HCT116 (cell line): ENCODE data around the gene GIT2. TPM values are rescaled to one million over a fixed set of nuclear protein-coding genes. Genes with fewer than 3 reads are reported as not detected.

Experiments used
- ATAC-seq: fragments of 200-7000 bp; cut with Tn5 transposase; 2 replicates; pipeline ENCODE4 v1.9.1; 2020; ENCODE audit warnings: mild to moderate bottlenecking, moderate library complexity
- BruUV-seq: library from RNA; stranded (reverse); fragments of 400-500 nt; replicated peaks from 2 replicates; lab custom pipeline; 2021; lab: Mats Ljungman, UMichigan
- CTCF ChIA-PET: fragments of 300-600 bp; sonication (Branson Sonifier 250); formaldehyde crosslinking; loops from one replicate; lab custom pipeline; 2021; ENCODE audit warnings: antibody characterized with exemption; lab: Charles Lee
- POLR2A ChIA-PET: fragments of 300-600, 350-600 bp; sonication (Branson Sonifier 250); formaldehyde crosslinking; loops from one replicate; lab custom pipeline; 2021; ENCODE audit warnings: antibody characterized with exemption; lab: Charles Lee
- RAD21 ChIA-PET, 2 experiments: fragments of 300-600 bp; sonication (Branson Sonifier 250); formaldehyde crosslinking; loops; one replicate each; lab custom pipeline; 2023; ENCODE audit warnings: low total read pairs in 2 of 2; ENCODE audit not compliant: uncharacterized antibody in 2 of 2, unreplicated experiment in 2 of 2, low non-redundant PET in 1 of 2; lab: Charles Lee
- DNase-seq: peaks from one replicate; pipeline ENCODE4 v3.0.0-alpha.2; 2010; ENCODE audit warnings: low read depth, low spot score
- H2AFZ ChIP-seq: fragments of 200-600 bp; shearing (Covaris generic), sonication (generic); 2 replicates; pipeline ENCODE4 v1.6.1; 2017; ENCODE audit warnings: low read depth, mixed run types, mixed read lengths, antibody characterized with exemption, low read length; ENCODE audit not compliant: poor library complexity, severe bottlenecking
- H3K27ac ChIP-seq: 2 replicates; pipeline ENCODE4 v1.5.1; 2012; ENCODE audit warnings: low read depth, low read length
- H3K27me3 ChIP-seq: fragments of 200-600 bp; sonication (generic); 2 replicates; pipeline ENCODE4 v1.6.1; 2016; ENCODE audit warnings: mixed run types, low read length, mixed read lengths; ENCODE audit not compliant: insufficient read depth
- H3K36me3 ChIP-seq, 2 experiments: fragments of 200-500 bp in 1 of 2; fragments of 200-600 bp in 1 of 2; sonication (Bioruptor generic) in 1 of 2; sonication (generic) in 1 of 2; 2 replicates each; pipeline versions ENCODE4 v1.5.1 to v1.6.1; 2014 to 2016; ENCODE audit warnings: low read length in 2 of 2, inconsistent platforms in 1 of 2, mixed read lengths in 1 of 2, mixed run types in 1 of 2; ENCODE audit not compliant: insufficient read depth in 2 of 2, control insufficient read depth in 1 of 2
- H3K4me1 ChIP-seq, 2 experiments: fragments of 200-600 bp in 1 of 2; sonication (generic) in 1 of 2; 2 replicates each; pipeline versions ENCODE4 v1.5.1 to v1.6.1; 2012 to 2017; ENCODE audit warnings: low read length in 2 of 2, inconsistent platforms in 1 of 2, mild to moderate bottlenecking in 1 of 2, mixed read lengths in 1 of 2, mixed run types in 1 of 2, moderate library complexity in 1 of 2; ENCODE audit not compliant: insufficient read depth in 2 of 2, control insufficient read depth in 1 of 2
- H3K4me2 ChIP-seq: fragments of 200-600 bp; sonication (generic); 2 replicates; pipeline ENCODE4 v1.6.1; 2017; ENCODE audit warnings: mixed run types, low read length, mixed read lengths
- H3K4me3 ChIP-seq, 2 experiments: fragments of 200-600 bp in 1 of 2; sonication (generic) in 1 of 2; replicated peaks in 1 of 2; 2 replicates each; pipeline ENCODE4 v1.5.1; 2011 to 2016; ENCODE audit warnings: low read length in 2 of 2, control low read depth in 1 of 2, low read depth in 1 of 2, mild to moderate bottlenecking in 1 of 2, mixed read lengths in 1 of 2, mixed run types in 1 of 2
- H3K79me2 ChIP-seq: fragments of 200-600 bp; sonication (generic); 2 replicates; pipeline ENCODE4 v1.6.1; 2017; ENCODE audit warnings: mild to moderate bottlenecking, mixed run types, low read length, moderate library complexity, mixed read lengths; ENCODE audit not compliant: insufficient read depth
- H3K9ac ChIP-seq: fragments of 200-600 bp; sonication (generic); 2 replicates; pipeline ENCODE4 v1.6.1; 2016; ENCODE audit warnings: low read length, mixed read lengths
- H3K9me2 ChIP-seq: fragments of 200-600 bp; sonication (generic), shearing (Covaris generic); 2 replicates; pipeline ENCODE4 v1.6.1; 2017; ENCODE audit warnings: mixed run types, mild to moderate bottlenecking, moderate library complexity; ENCODE audit not compliant: insufficient read depth
- H3K9me3 ChIP-seq, 2 experiments: fragments of 200-500 bp in 1 of 2; fragments of 200-600 bp in 1 of 2; sonication (Bioruptor generic) in 1 of 2; sonication (generic) in 1 of 2; 2 replicates each; pipeline ENCODE4 v1.6.1; 2014 to 2017; ENCODE audit warnings: low read length in 2 of 2, mixed read lengths in 2 of 2, inconsistent platforms in 1 of 2, low read depth in 1 of 2, mild to moderate bottlenecking in 1 of 2, mixed run types in 1 of 2, moderate library complexity in 1 of 2; ENCODE audit not compliant: control insufficient read depth in 1 of 2, insufficient read depth in 1 of 2
- H4K20me1 ChIP-seq: fragments of 200-600 bp; sonication (generic), shearing (Covaris generic); 2 replicates; pipeline ENCODE4 v1.6.1; 2017; ENCODE audit warnings: mixed run types, mild to moderate bottlenecking, moderate library complexity; ENCODE audit not compliant: insufficient read depth
- ATF3 ChIP-seq: IDR thresholded peaks from 2 replicates; pipeline ENCODE4 v1.6.1; 2012
- CBX3 ChIP-seq: IDR thresholded peaks from 2 replicates; pipeline ENCODE4 v1.6.1; 2012; ENCODE audit warnings: low read depth
- CEBPB ChIP-seq: IDR thresholded peaks from 2 replicates; pipeline ENCODE4 v1.6.1; 2012; ENCODE audit warnings: low read depth
- CTCF ChIP-seq, 3 experiments: fragments of 200-600 bp in 1 of 3; sonication (generic) in 1 of 3; IDR thresholded peaks in 2 of 3; conservative IDR thresholded peaks in 1 of 3; 2 replicates each; pipeline ENCODE4 v1.5.1; 2012 to 2017; ENCODE audit warnings: low read depth in 2 of 3, low read length in 2 of 3, antibody characterized with exemption in 1 of 3, borderline replicate concordance in 1 of 3, control low read depth in 1 of 3, mild to moderate bottlenecking in 1 of 3, mixed read lengths in 1 of 3, mixed run types in 1 of 3, moderate library complexity in 1 of 3; ENCODE audit not compliant: insufficient read depth in 1 of 3
- EGR1 ChIP-seq: IDR thresholded peaks from 2 replicates; pipeline ENCODE4 v1.6.1; 2012; ENCODE audit warnings: low read depth
- ELF1 ChIP-seq: IDR thresholded peaks from 2 replicates; pipeline ENCODE4 v1.6.1; 2012; ENCODE audit warnings: low read depth, borderline replicate concordance
- EZH2 ChIP-seq: fragments of 200-600 bp; sonication (generic); IDR thresholded peaks from 2 replicates; pipeline ENCODE4 v1.6.1; 2017; ENCODE audit warnings: antibody characterized with exemption, mixed run types
- FOSL1 ChIP-seq: IDR thresholded peaks from 2 replicates; pipeline ENCODE4 v1.6.1; 2012; ENCODE audit warnings: low read depth
- JUND ChIP-seq: IDR thresholded peaks from 2 replicates; pipeline ENCODE4 v1.6.1; 2012
- MAX ChIP-seq: IDR thresholded peaks from 2 replicates; pipeline ENCODE4 v1.6.1; 2012
- POLR2A ChIP-seq: IDR thresholded peaks from 2 replicates; pipeline ENCODE4 v1.7.0; 2011; ENCODE audit warnings: borderline replicate concordance; ENCODE audit not compliant: insufficient read depth, insufficient read length; ENCODE audit errors: extremely low read depth
- RAD21 ChIP-seq: IDR thresholded peaks from 2 replicates; pipeline ENCODE4 v1.6.1; 2012; ENCODE audit warnings: low read depth, mild to moderate bottlenecking
- REST ChIP-seq: IDR thresholded peaks from 2 replicates; pipeline ENCODE4 v1.6.1; 2012; ENCODE audit warnings: low read depth
- SIN3A ChIP-seq: IDR thresholded peaks from 2 replicates; pipeline ENCODE4 v1.6.1; 2012; ENCODE audit warnings: low read depth
- SP1 ChIP-seq: IDR thresholded peaks from 2 replicates; pipeline ENCODE4 v1.6.1; 2012; ENCODE audit warnings: low read depth
- SRF ChIP-seq: IDR thresholded peaks from 2 replicates; pipeline ENCODE4 v1.6.1; 2012; ENCODE audit warnings: low read depth
- YY1 ChIP-seq: IDR thresholded peaks from 2 replicates; pipeline ENCODE4 v1.6.1; 2011; ENCODE audit warnings: low read length, low read depth, moderate library complexity, mild to moderate bottlenecking; ENCODE audit not compliant: insufficient replicate concordance; ENCODE audit errors: extremely low read depth
- ZBTB33 ChIP-seq: IDR thresholded peaks from 2 replicates; pipeline ENCODE4 v1.6.1; 2011; ENCODE audit warnings: mild to moderate bottlenecking, low read length, moderate library complexity; ENCODE audit not compliant: insufficient replicate concordance; ENCODE audit errors: extremely low read depth
- ZFX ChIP-seq: fragments of 450-650 bp; IDR thresholded peaks from 2 replicates; pipeline ENCODE4 v1.6.1; 2017
- intact Hi-C: fragments of 100-400 bp; cut with micrococcal nuclease; formaldehyde crosslinking; loops from 2 replicates; pipeline ENCODE4 v1.10.0; 2022
- total RNA-seq: library from RNA; stranded (reverse); gene quantifications from one replicate; pipeline ENCODE4 v1.2.1, GENCODE V29; 2021; ENCODE audit not compliant: unreplicated experiment

The GIT2 gene
- total RNA-seq, 1 experiment from 2014 or later: 21.5 TPM

- TF ChIP-seq EGR1 (no peak), RAD21 (no peak), ATF3 (no peak)
Measured at GRCh38 chr12:109993091-109993490, 3.1 kb downstream of the GIT2 start (continued).

GRCh38 chr12:109991586-109991985 lies 4.6 kb downstream of the GIT2 start:
- peaks cover 33% of the 10 kb centered on the region for H3K79me2 ChIP-seq
- H2AFZ ChIP-seq: no peak overlapping the region
- DNase-seq (no peak), ATAC-seq (no peak)
- intact Hi-C loops: no loop called here
- H3K4me2 ChIP-seq: no peak overlapping the region
- no peak overlapping the region for H3K27ac ChIP-seq
- peaks cover 10 to 12% of the 10 kb centered on the region in 2 experiments; a peak in 3 of 4 replicates for H3K36me3 ChIP-seq
- BruUV-seq: no TSS peak
- H3K9me3 ChIP-seq: no peaks in the 10 kb centered on the region
- peaks cover 4 to 17% of the 10 kb centered on the region in 2 experiments; a peak in 2 of 4 replicates for H3K4me1 ChIP-seq
- H3K9me2 ChIP-seq: no peaks in the 10 kb centered on the region
- CTCF ChIA-PET: no interaction called here
- RAD21 ChIA-PET: no interaction called here
- no peak overlapping the region for H3K9ac ChIP-seq
- H3K4me3 ChIP-seq: no peak overlapping the region
- POLR2A ChIA-PET: no interaction called here
- H4K20me1 ChIP-seq: no peaks in the 10 kb centered on the region
- H3K27me3 ChIP-seq: no peaks in the 10 kb centered on the region
- TF ChIP-seq ELF1: no peak
- no peak for TF ChIP-seq JUND
- TF ChIP-seq YY1: no peak
- TF ChIP-seq EZH2: no peak
- TF ChIP-seq CTCF (IDR thresholded peaks at IDR 0.05 in 2 of 3, conservative IDR thresholded peaks at IDR 0.05 in 1 of 3; ENCODE audit: borderline replicate concordance in 1 of 3, insufficient read depth in 1 of 3, low read depth in 2 of 3, low read length in 2 of 3): no peak
- no peak for TF ChIP-seq EGR1
- TF ChIP-seq POLR2A: no peak
- no peak for TF ChIP-seq RAD21
- TF ChIP-seq REST: no peak
- no peak for TF ChIP-seq SRF
- no peak for TF ChIP-seq CBX3
- no peak for TF ChIP-seq ATF3
- TF ChIP-seq ZBTB33: no peak
- no peak for TF ChIP-seq ZFX
- no peak for TF ChIP-seq SIN3A
- no peak for TF ChIP-seq MAX
- no peak for TF ChIP-seq FOSL1
- TF ChIP-seq CEBPB: no peak
- no peak for TF ChIP-seq SP1
